Heart right ventricle (tissue), 16 donors: ENCODE data around the gene ZFP69. TPM values are rescaled to one million over a fixed set of nuclear protein-coding genes. Genes with fewer than 3 reads are reported as not detected.
A peak's percentile ranks its signal among the peaks of the same experiment; 100 is the strongest.

ENCODE experiments used
- ATAC-seq, 8 donors: fragments of 200-7000 bp; cut with Tn5 transposase; one replicate each; pipeline ENCODE4 v1.9.1; 2020; ENCODE audit warnings: mild to moderate bottlenecking in 8 of 8, moderate library complexity in 8 of 8, moderate number of reproducible peaks in 1 of 8
- DNase-seq, 2 donors: peaks; one replicate each; pipeline ENCODE4 v3.0.0-alpha.2; 2020
- H3K27ac ChIP-seq, 10 donors: fragments of 200-600 bp; sonication (generic) in 2 of 10; one replicate each; pipeline versions ENCODE4 v1.5.0 to v1.8.0; 2020 to 2022; ENCODE audit warnings: mild to moderate bottlenecking in 3 of 10
- H3K27me3 ChIP-seq, 7 donors: fragments of 200-600 bp; one replicate each; pipeline ENCODE4 v1.8.0; 2021 to 2022; ENCODE audit warnings: mild to moderate bottlenecking in 2 of 7
- H3K36me3 ChIP-seq, 9 donors: fragments of 200-600 bp; sonication (generic) in 1 of 9; one replicate each; pipeline versions ENCODE4 v1.5.0 to v1.8.0; 2020 to 2022; ENCODE audit warnings: mild to moderate bottlenecking in 2 of 9
- H3K4me1 ChIP-seq, 9 donors: fragments of 200-600 bp; sonication (generic) in 1 of 9; one replicate each; pipeline versions ENCODE4 v1.5.0 to v1.8.0; 2020 to 2022; ENCODE audit warnings: mild to moderate bottlenecking in 4 of 9
- H3K4me3 ChIP-seq, 10 donors: fragments of 200-600 bp; sonication (generic) in 2 of 10; one replicate each; pipeline versions ENCODE4 v1.5.0 to v1.8.0; 2020 to 2022; ENCODE audit warnings: mild to moderate bottlenecking in 7 of 10, moderate library complexity in 2 of 10
- H3K9me3 ChIP-seq, 11 donors: fragments of 200-600 bp in 10 of 11; sonication (generic) in 2 of 11; one replicate each; pipeline versions ENCODE4 v1.5.0 to v1.8.0; 2013 to 2022; ENCODE audit warnings: mild to moderate bottlenecking in 2 of 11, control low read depth in 1 of 11, moderate library complexity in 1 of 11
- CTCF ChIP-seq, 9 donors: fragments of 200-600 bp; sonication (generic) in 2 of 9; IDR thresholded peaks; one replicate each; pipeline versions ENCODE4 v1.5.0 to v1.8.0; 2021 to 2022; ENCODE audit warnings: antibody characterized with exemption in 9 of 9, mild to moderate bottlenecking in 5 of 9, moderate library complexity in 1 of 9
- WGBS, 2 donors: extraction: QIAGEN DNeasy Blood & Tissue Kit; methylation state at CpG; one replicate each; pipeline ENCODE4 v1.1.7; 2013; ENCODE audit warnings: inconsistent platforms in 1 of 2; 5-methylcytosine and 5-hydroxymethylcytosine counted together
- intact Hi-C, 10 donors: fragments of 100-400 bp; cut with DNase I; formaldehyde crosslinking; loops; one replicate each; pipeline versions ENCODE4 v1.11.1 to v1.14.2; 2022
- polyA plus RNA-seq, 2 donors: library from polyadenylated mRNA; stranded (reverse); fragments of 200-250 nt; gene quantifications; one replicate each; pipeline ENCODE4 v1.2.3, GENCODE V29; 2013
- total RNA-seq, 10 donors: library from RNA; stranded (reverse); fragmentation: NEBNext Ultra II Directional in 3 of 10; extraction: Animal tissue kit (Norgen Biotek cat#: 25700) in 3 of 10; gene quantifications; one replicate each; pipeline versions ENCODE4 v1.2.1 to v1.2.4, GENCODE V29; 2021 to 2023
- donor health status: Arrhythmogenic right ventricular cardiomyopathy.
- donor health status: ischemic (EF 13 %, LVEDD 7.1; RV severe dilation, severe dysfunction).
- donor health status: healthy with polysubstance abuse.
- donor health status: DM: no; HTN: yes; CAD: no.
- donor health status: DM: no; HTN: no; CAD: no.
- donor health status: ischemic (EF 25% LVEDD 6.9; RV normal size, moderate dysfunction).
- donor health status: ischemic (EF 25% LVEDD 5.7; RV mildly dilated, moderate dysfunction).
- donor health status: healthy.
- donor health status: DM: yes; HTN: yes; CAD: no.
- donor health status: Ischemic cardiomyopathy.
- donor health status: ischemic (EF 35%, LVEDD 5.7; RV mildly dilated, moderate dysfunction).
- donor health status: nonischemic (EF 11% LVEDD 7.7; RV severe dilation, severe dysfunction).
- donor health status: DM: yes; HTN: yes; CAD: no.
- donor health status: PGD.
- donor health status: ischemic (EF 29% LVEDD 5.4; RV normal size, mild dysfunction).
- donor health status: nonischemic (EF 23%, LVEDD 6.1; RV moderate dilation, normal function).

ZFP69 gene
- total and polyA plus RNA-seq, 12 donors = 1.1 to 2.6 (median 1.4) TPM

- intact Hi-C loops = no loop called here
- Histone ChIP-seq H3K27ac (peak within 1 kb of the TSS in 9 of 10 donors; percentile 48 to 88 (median 78)), H3K27me3 (no peaks in the 10 kb centered on the region), H3K4me1 (peaks cover 6 to 19% (median 12%) of the 10 kb centered on the region in 9 donors), H3K9me3 (peaks cover 0 to 77% (median under 1%) of the 10 kb centered on the region in 11 donors), H3K36me3 (peaks cover 0 to 21% (median 0%) of the 10 kb centered on the region in 9 donors), H3K4me3 (peak within 1 kb of the TSS; percentile 21 to 88 (median 79))
- ATAC-seq = peak; percentile 98 to 100 (median 99)
- DNase-seq = peak; percentile 81 to 84
- TF ChIP-seq CTCF (IDR thresholded peaks at IDR 0.05) = peak in 1 of 9 donors; percentile 16
- 0% methylated on average over 74 to 76 of the region's 76 CpGs for WGBS, 2 donors
Observed at GRCh38 chr1:40508375-40509341, 31.6 kb downstream of the ZFP69 start, which contains the start of gene EXO5. EXO5 (plus strand) TSS chr1:40508767; CDS start chr1:40514545, 5,778 bp downstream.

GRCh38 chr1:40519517-40519916, 42.4 kb downstream of the ZFP69 start:
- Histone ChIP-seq H3K4me3 (no peak overlapping the region), H3K27me3 (no peaks in the 10 kb centered on the region), H3K36me3 (peaks cover 0 to 16% (median 9%) of the 10 kb centered on the region in 9 donors), H3K4me1 (no peaks in the 10 kb centered on the region), H3K27ac (no peak overlapping the region), H3K9me3 (peaks cover 0 to 99% (median 10%) of the 10 kb centered on the region in 11 donors)
- 71 to 72% methylated on average over 2 of the region's 2 CpGs for WGBS, 2 donors
- DNase-seq = no peak
- TF ChIP-seq CTCF (IDR thresholded peaks at IDR 0.05) = no peak
- intact Hi-C loops = no loop called here
- no peak for ATAC-seq

- Histone ChIP-seq H3K36me3 (peaks cover 0 to 21% (median 6%) of the 10 kb centered on the region in 9 donors), H3K27me3 (no peaks in the 10 kb centered on the region), H3K4me3 (peak overlapping the region; percentile 43 to 77 (median 70)), H3K27ac (peak overlapping the region in 9 of 10 donors; percentile 72 to 89 (median 84)), H3K9me3 (peaks cover 0 to 8% (median 0%) of the 10 kb centered on the region in 11 donors), H3K4me1 (peaks cover 0 to 23% (median 17%) of the 10 kb centered on the region in 9 donors)
- intact Hi-C loops = no loop called here
- no peak for TF ChIP-seq CTCF (IDR thresholded peaks at IDR 0.05)
- ATAC-seq (peak; percentile 2 to 28 (median 18)), DNase-seq (no peak)
- WGBS, 2 donors = 18 to 30% methylated on average over 5 of the region's 5 CpGs
Observed at GRCh38 chr1:40530735-40531380, 53.8 kb downstream of the ZFP69 start.
